Tibial artery (tissue), 4 donors: ENCODE results near the gene BACH2.
"Not testable (repeated sequence)": the region's sequence is repeated elsewhere in the genome, so short reads cannot be mapped to it uniquely, and the experiment has no call there.

Experiments
- DNase-seq, 2 donors: peaks; one replicate each; pipeline ENCODE4 v3.0.0-alpha.2; 2019
- H3K27ac ChIP-seq, 2 donors: fragments of 200-600 bp; sonication (generic) in 1 of 2; 1 replicate in 1 of 2; 2 replicates in 1 of 2; pipeline ENCODE4 v1.5.1; 2018 to 2019; ENCODE audit warnings: mild to moderate bottlenecking in 1 of 2
- H3K27me3 ChIP-seq, 2 donors: fragments of 200-600 bp; sonication (generic) in 1 of 2; one replicate each; pipeline versions ENCODE4 v1.5.1 to v1.6.0; 2016 to 2019
- H3K36me3 ChIP-seq, 3 donors: fragments of 200-600 bp; sonication (generic) in 2 of 3; one replicate each; pipeline ENCODE4 v1.5.1; 2016 to 2019; ENCODE audit warnings: mild to moderate bottlenecking in 2 of 3
- H3K4me1 ChIP-seq, 4 donors: fragments of 200-600 bp; sonication (generic) in 2 of 4; 1 replicate in 3 of 4; 2 replicates in 1 of 4; pipeline ENCODE4 v1.5.1; 2016 to 2019
- H3K4me3 ChIP-seq, 2 donors: fragments of 200-600 bp; sonication (generic) in 1 of 2; 1 replicate in 1 of 2; 2 replicates in 1 of 2; pipeline ENCODE4 v1.5.1; 2018 to 2019; ENCODE audit warnings: mild to moderate bottlenecking in 2 of 2
- H3K9me3 ChIP-seq, 3 donors: fragments of 200-600 bp; sonication (generic) in 1 of 3; one replicate each; pipeline ENCODE4 v1.5.1; 2016 to 2019
- intact Hi-C: fragments of 100-400 bp; cut with DNase I; formaldehyde crosslinking; loops from one replicate; pipeline ENCODE4 v1.15.0; 2023; ENCODE audit warnings: low total_unique reads
- TF ChIP-seq, protein P1 (sequence below), 2 experiments: fragments of 200-600 bp in 1 of 2; fragments of 450-650 bp in 1 of 2; IDR thresholded peaks; one replicate each; pipeline ENCODE4 v1.5.1; 2017 to 2019; ENCODE audit warnings: antibody characterized with exemption in 2 of 2, mild to moderate bottlenecking in 1 of 2, moderate library complexity in 1 of 2

Gene BACH2

DNA sequence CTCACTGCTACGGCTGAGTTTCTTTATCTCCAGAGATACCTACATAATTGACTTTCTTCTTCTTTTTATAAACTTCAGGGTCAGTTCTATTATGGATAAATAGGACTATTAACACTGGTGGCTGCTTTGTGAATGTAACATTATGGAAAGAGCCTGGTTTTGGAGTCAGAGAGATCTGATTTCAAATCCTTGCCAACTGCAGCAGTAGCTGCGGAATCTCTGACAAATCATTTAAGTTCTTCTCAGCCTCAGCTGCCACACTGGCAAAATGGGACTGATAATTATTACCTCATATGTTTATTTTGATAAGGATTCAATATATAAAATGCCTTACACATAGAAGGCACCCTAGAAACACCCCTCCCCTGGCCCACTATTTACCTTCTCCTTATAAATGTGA, 160.5 kb downstream of the BACH2 start:
- intact Hi-C loops, result no loop called here
- no peak overlapping the region for H3K27ac ChIP-seq
- DNase-seq, result no peak

GRCh38 chr6:90135667-90136066, 161.0 kb downstream of the BACH2 start:
- Histone ChIP-seq H3K36me3 (no peaks in the 10 kb centered on the region), H3K4me1 (peaks cover 0 to 25% (median 15%) of the 10 kb centered on the region in 4 donors), H3K4me3 (no peak overlapping the region), H3K27me3 (no peaks in the 10 kb centered on the region), H3K9me3 (no peaks in the 10 kb centered on the region), H3K27ac (no peak overlapping the region)
- TF ChIP-seq, protein P1, sequence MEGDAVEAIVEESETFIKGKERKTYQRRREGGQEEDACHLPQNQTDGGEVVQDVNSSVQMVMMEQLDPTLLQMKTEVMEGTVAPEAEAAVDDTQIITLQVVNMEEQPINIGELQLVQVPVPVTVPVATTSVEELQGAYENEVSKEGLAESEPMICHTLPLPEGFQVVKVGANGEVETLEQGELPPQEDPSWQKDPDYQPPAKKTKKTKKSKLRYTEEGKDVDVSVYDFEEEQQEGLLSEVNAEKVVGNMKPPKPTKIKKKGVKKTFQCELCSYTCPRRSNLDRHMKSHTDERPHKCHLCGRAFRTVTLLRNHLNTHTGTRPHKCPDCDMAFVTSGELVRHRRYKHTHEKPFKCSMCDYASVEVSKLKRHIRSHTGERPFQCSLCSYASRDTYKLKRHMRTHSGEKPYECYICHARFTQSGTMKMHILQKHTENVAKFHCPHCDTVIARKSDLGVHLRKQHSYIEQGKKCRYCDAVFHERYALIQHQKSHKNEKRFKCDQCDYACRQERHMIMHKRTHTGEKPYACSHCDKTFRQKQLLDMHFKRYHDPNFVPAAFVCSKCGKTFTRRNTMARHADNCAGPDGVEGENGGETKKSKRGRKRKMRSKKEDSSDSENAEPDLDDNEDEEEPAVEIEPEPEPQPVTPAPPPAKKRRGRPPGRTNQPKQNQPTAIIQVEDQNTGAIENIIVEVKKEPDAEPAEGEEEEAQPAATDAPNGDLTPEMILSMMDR (IDR thresholded peaks at IDR 0.05), result no peak
- DNase-seq, result no peak
- intact Hi-C loops, result no loop called here

More for the DNA sequence above, 160.5 kb downstream of the BACH2 start:
- no peaks in the 10 kb centered on the region for H3K9me3 ChIP-seq
- H3K4me1 ChIP-seq, result peaks cover 0 to 23% (median 15%) of the 10 kb centered on the region in 4 donors
- H3K36me3 ChIP-seq, result no peaks in the 10 kb centered on the region
- TF ChIP-seq, protein P1 (IDR thresholded peaks at IDR 0.05), result no peak
- no peaks in the 10 kb centered on the region for H3K27me3 ChIP-seq
- H3K4me3 ChIP-seq, result no peak overlapping the region

DNA sequence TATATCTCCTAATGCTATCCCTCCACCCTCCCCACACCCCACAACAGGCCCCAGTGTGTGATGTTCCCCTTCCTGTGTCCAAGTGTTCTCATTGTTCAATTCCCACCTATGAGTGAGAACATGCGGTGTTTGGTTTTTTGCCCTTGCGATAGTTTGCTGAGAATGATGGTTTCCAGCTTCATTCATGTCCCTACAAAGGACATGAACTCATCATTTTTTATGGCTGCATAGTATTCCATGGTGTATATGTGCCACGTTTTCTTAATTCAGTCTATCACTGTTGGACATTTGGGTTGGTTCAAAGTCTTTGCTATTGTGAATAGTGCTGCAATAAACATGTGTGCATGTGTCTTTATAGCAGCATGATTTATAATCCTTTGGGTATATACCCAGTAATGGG, 163.0 kb downstream of the BACH2 start:
- H3K27ac ChIP-seq, DNase-seq, H3K36me3 ChIP-seq, H3K27me3 ChIP-seq, H3K9me3 ChIP-seq, intact Hi-C loops, H3K4me3 ChIP-seq: not testable (repeated sequence)
- H3K4me1 ChIP-seq, result peaks cover 0 to 25% (median 15%) of the 10 kb centered on the region in 4 donors

DNA sequence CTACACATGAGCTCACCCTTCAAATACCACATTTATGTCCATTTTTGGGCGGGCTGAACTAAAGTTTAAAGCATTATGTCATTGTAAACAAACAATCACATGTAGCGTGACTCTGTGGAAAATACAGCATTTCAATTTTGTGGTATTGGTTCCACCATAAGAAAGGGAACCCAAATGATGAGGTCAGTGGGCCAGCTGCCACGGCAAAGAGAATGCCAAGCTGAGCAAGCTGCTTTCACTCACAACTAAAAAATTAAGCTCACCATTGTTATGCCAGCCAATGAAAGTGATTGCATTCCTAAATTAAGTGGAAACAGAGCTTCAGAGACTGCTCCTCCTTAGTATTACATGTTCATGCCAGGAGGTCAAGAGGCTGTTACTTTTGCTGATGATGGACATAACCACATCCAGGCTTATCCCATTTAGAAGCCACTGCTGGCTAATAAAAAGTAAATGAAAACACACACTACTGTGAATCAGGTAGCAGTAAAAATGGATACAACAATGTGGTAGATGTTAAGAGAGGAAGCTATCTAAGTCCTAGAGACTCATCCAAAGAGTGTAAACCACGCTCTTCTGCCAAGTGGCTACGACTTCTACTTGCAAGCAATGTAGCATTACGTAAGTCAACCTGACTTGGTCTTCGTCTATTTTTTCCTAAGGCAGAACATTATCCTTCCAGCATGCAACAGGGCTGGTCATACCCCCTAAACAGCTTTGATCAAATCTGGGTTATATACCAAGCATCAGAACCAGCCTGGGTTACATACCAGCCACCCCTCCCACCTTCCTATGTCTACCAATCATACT, 164.8 kb downstream of the BACH2 start:
- DNase-seq, result no peak
- TF ChIP-seq, protein P1 (IDR thresholded peaks at IDR 0.05), result no peak
- intact Hi-C loops, result no loop called here
- Histone ChIP-seq H3K27me3 (no peaks in the 10 kb centered on the region), H3K36me3 (no peaks in the 10 kb centered on the region), H3K4me3 (no peak overlapping the region), H3K27ac (no peak overlapping the region), H3K4me1 (peaks cover 0 to 16% (median 8%) of the 10 kb centered on the region in 4 donors), H3K9me3 (no peaks in the 10 kb centered on the region)

DNA sequence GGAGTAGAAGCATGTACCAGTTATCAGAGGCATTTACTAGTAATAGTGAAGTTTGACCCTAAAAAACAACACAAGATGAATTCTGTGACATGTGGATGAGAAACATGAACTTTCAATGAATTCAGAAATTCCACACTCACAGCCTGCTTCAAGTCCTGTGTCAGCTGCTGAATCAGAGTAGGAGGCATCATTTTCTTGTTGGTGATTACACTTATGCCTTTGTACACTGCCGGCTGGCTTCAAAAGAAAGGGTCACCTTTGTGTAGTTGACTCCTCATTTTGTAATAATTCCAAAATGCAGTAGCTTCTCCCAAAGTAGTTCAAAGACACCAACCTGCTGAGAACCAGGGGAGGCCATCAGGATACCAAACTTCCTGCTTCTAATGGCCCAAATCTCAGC, 165.5 kb downstream of the BACH2 start:
- H3K27me3 ChIP-seq, result no peaks in the 10 kb centered on the region
- H3K4me3 ChIP-seq, result no peak overlapping the region
- no peaks in the 10 kb centered on the region for H3K36me3 ChIP-seq
- H3K27ac ChIP-seq, result no peak overlapping the region
- H3K9me3 ChIP-seq, result no peaks in the 10 kb centered on the region
- TF ChIP-seq, protein P1 (IDR thresholded peaks at IDR 0.05), result no peak
- no peak for DNase-seq
- peaks cover 0 to 17% (median 8%) of the 10 kb centered on the region in 4 donors for H3K4me1 ChIP-seq
- intact Hi-C loops, result no loop called here

- peaks cover 0 to 34% (median 8%) of the 10 kb centered on the region in 4 donors for H3K4me1 ChIP-seq
- intact Hi-C loops, DNase-seq, H3K27ac ChIP-seq, H3K27me3 ChIP-seq, H3K36me3 ChIP-seq, H3K4me3 ChIP-seq, H3K9me3 ChIP-seq: not testable (repeated sequence)
Measured at GRCh38 chr6:90128687-90129086, 168.0 kb downstream of the BACH2 start.
